SU-DHL-6 (cell line): ENCODE results near the gene IGF2BP2.

Experiments used
- H2AFZ ChIP-seq: fragments of 200-600 bp; sonication (generic); 2 replicates; pipeline ENCODE4 v1.6.1; 2014; ENCODE audit warnings: low read depth, mild to moderate bottlenecking, moderate library complexity, mixed read lengths, antibody characterized with exemption, low read length; ENCODE audit not compliant: severe bottlenecking
- H3F3A ChIP-seq: fragments of 200-600 bp; shearing (Covaris generic); 2 replicates; pipeline ENCODE4 v1.6.0; 2016; ENCODE audit warnings: antibody characterized with exemption, mild to moderate bottlenecking; ENCODE audit not compliant: insufficient read depth
- H3K27ac ChIP-seq: fragments of 200-600 bp; sonication (generic); 2 replicates; pipeline ENCODE4 v1.5.1; 2016; ENCODE audit warnings: low read depth, mild to moderate bottlenecking, low read length, moderate library complexity, mixed read lengths
- H3K27me3 ChIP-seq: fragments of 200-600 bp; sonication (generic), shearing (Covaris generic); 2 replicates; pipeline ENCODE4 v1.6.0; 2014; ENCODE audit warnings: mild to moderate bottlenecking, low read length
- H3K36me3 ChIP-seq: fragments of 200-600 bp; sonication (generic); 2 replicates; pipeline ENCODE4 v1.6.1; 2014; ENCODE audit warnings: mild to moderate bottlenecking, low read length, mixed read lengths
- H3K4me2 ChIP-seq: fragments of 300-600, 200-600 bp; shearing (Covaris generic), sonication (generic); 2 replicates; pipeline ENCODE4 v1.6.0; 2014; ENCODE audit warnings: low read length, low read depth, mild to moderate bottlenecking; ENCODE audit not compliant: poor library complexity, severe bottlenecking
- H3K4me3 ChIP-seq: fragments of 200-600 bp; sonication (generic); 2 replicates; pipeline ENCODE4 v1.5.1; 2014; ENCODE audit warnings: antibody characterized with exemption, low read length, mild to moderate bottlenecking, mixed read lengths; ENCODE audit not compliant: insufficient read depth, poor library complexity, severe bottlenecking
- H3K79me2 ChIP-seq: fragments of 200-600 bp; sonication (generic); 2 replicates; pipeline ENCODE4 v1.6.1; 2014; ENCODE audit warnings: mild to moderate bottlenecking, low read length, moderate library complexity; ENCODE audit not compliant: insufficient read depth
- H3K9ac ChIP-seq: fragments of 200-600 bp; sonication (generic); 2 replicates; pipeline ENCODE4 v1.7.0; 2014; ENCODE audit warnings: mild to moderate bottlenecking, low read length
- H3K9me2 ChIP-seq: fragments of 200-600 bp; sonication (generic); replicated peaks from 2 replicates; pipeline ENCODE4 v1.6.1; 2014; ENCODE audit warnings: low read length; ENCODE audit not compliant: insufficient read depth
- H3K9me3 ChIP-seq: fragments of 200-600 bp; sonication (generic); 2 replicates; pipeline ENCODE4 v1.6.1; 2014; ENCODE audit warnings: low read length, mixed read lengths; ENCODE audit not compliant: insufficient read depth
- H4K20me1 ChIP-seq: fragments of 200-600 bp; sonication (generic); 2 replicates; pipeline ENCODE4 v1.6.1; 2014; ENCODE audit warnings: low read depth, mild to moderate bottlenecking, antibody characterized with exemption, low read length, moderate library complexity, mixed read lengths
- EZH2phosphoT487 ChIP-seq: fragments of 200-600 bp; sonication (generic), shearing (Covaris generic); conservative IDR thresholded peaks from 2 replicates; pipeline ENCODE4 v1.6.1; 2018; ENCODE audit warnings: mild to moderate bottlenecking, antibody characterized with exemption, low read length, moderate library complexity, mixed read lengths
- TF ChIP-seq, protein P1 (sequence below): fragments of 200-600 bp; sonication (generic); IDR thresholded peaks from one replicate; pipeline ENCODE4 v1.5.1; 2017; ENCODE audit warnings: antibody characterized with exemption, mild to moderate bottlenecking, low read length, moderate library complexity; ENCODE audit not compliant: insufficient read depth, poor library complexity, severe bottlenecking

The IGF2BP2 gene

DNA sequence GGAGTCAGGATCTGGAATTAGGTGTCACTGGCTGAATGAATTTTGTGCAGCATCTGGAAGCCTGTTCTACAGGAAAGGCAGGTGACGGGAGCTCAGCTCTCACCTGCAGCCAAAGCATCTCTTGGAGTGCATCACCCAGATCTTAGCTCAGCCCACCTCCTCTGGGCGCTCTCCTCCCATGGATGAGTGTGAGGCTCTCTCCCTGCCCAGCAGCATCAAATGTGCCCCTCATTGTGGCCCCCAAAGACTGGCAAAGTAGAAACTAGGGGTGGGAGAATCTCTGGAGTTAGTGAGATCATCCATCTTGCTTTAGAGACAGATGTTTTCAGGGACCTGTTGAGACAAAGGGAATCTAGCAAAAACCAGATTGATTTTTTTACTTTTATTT, 170.1 kb downstream of the IGF2BP2 start:
- Histone ChIP-seq H3K27ac (no peak overlapping the region), H3K4me3 (no peak overlapping the region), H3K9ac (no peak overlapping the region), H2AFZ (no peak overlapping the region), H4K20me1 (no peaks in the 10 kb centered on the region), H3K9me2 (no peaks in the 10 kb centered on the region), H3K27me3 (no peaks in the 10 kb centered on the region), H3K36me3 (no peaks in the 10 kb centered on the region), H3F3A (no peaks in the 10 kb centered on the region), H3K9me3 (no peaks in the 10 kb centered on the region), H3K79me2 (no peaks in the 10 kb centered on the region), H3K4me2 (no peak overlapping the region)
- TF ChIP-seq, protein P1, sequence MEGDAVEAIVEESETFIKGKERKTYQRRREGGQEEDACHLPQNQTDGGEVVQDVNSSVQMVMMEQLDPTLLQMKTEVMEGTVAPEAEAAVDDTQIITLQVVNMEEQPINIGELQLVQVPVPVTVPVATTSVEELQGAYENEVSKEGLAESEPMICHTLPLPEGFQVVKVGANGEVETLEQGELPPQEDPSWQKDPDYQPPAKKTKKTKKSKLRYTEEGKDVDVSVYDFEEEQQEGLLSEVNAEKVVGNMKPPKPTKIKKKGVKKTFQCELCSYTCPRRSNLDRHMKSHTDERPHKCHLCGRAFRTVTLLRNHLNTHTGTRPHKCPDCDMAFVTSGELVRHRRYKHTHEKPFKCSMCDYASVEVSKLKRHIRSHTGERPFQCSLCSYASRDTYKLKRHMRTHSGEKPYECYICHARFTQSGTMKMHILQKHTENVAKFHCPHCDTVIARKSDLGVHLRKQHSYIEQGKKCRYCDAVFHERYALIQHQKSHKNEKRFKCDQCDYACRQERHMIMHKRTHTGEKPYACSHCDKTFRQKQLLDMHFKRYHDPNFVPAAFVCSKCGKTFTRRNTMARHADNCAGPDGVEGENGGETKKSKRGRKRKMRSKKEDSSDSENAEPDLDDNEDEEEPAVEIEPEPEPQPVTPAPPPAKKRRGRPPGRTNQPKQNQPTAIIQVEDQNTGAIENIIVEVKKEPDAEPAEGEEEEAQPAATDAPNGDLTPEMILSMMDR = no peak
- TF ChIP-seq EZH2phosphoT487 = no peak

DNA sequence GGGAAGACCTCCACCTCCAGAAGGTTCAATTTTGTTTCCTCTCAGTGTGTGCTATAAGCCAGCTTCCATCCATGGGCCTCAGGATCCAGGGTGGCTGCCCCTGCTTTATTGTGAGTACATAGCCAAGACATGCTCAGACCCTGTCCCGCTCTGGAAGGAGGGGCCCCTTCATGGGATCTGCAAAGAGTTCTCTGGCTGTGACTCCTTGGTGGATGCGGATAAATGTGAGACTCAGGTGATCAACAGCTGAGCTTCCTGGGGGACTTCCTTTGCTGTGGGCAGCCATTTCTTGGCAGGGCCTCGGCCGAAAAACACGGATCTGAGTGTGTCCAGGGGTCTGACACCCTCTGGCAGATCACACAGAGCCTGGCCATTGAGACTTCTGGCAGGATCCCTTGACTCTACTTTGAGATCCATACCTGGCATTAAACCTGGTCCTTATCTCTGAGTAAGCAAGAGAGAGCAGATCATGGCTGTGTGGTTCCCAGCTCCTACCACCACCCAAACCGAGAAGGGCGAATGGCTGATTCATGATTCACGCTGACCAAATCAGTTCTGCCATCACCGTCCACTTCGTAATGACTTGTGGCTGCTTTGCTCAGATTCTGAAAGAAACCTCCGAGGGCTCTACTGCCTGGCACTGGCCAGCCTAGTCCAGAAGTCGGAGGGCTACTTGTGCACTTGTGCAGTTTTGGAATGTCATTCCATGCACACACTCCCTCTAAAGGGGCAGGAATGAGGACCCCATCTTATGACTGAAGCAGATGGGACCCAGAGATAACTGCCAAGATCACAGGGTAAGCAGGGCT, 170.7 kb downstream of the IGF2BP2 start:
- Histone ChIP-seq H3K4me3 (no peak overlapping the region), H3K9me3 (no peaks in the 10 kb centered on the region), H4K20me1 (no peaks in the 10 kb centered on the region), H3K27me3 (no peaks in the 10 kb centered on the region), H3K9me2 (no peaks in the 10 kb centered on the region), H3K27ac (no peak overlapping the region), H3K9ac (no peak overlapping the region), H3F3A (no peaks in the 10 kb centered on the region), H3K79me2 (no peaks in the 10 kb centered on the region), H2AFZ (no peak overlapping the region), H3K36me3 (no peaks in the 10 kb centered on the region), H3K4me2 (no peak overlapping the region)
- TF ChIP-seq, protein P1 = no peak
- TF ChIP-seq EZH2phosphoT487 = no peak

DNA sequence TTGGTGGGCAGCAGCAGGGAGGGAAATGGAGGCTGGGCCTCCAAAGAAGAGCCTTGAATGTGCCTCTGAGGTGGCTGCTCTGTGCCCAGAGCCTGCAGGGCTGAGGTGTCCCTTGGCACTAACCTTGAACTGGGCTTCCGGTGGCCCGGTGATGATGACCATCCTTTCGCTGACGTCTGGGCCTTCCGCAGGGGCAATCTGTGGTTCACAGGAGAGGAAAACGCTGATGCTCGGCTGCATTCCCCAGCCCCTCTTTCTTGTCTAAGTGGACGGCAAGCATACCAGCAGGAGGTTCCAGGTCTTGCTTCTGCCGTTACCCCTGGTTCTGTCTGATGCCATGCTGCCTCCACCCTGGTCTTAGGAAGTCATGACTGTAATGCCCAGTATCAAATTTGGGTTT, 172.9 kb downstream of the IGF2BP2 start:
- H3F3A ChIP-seq = no peaks in the 10 kb centered on the region
- H4K20me1 ChIP-seq = no peaks in the 10 kb centered on the region
- no peaks in the 10 kb centered on the region for H3K36me3 ChIP-seq
- no peaks in the 10 kb centered on the region for H3K9me2 ChIP-seq
- no peak for TF ChIP-seq EZH2phosphoT487
- H3K4me2 ChIP-seq = no peak overlapping the region
- H3K27me3 ChIP-seq = no peaks in the 10 kb centered on the region
- no peak overlapping the region for H3K27ac ChIP-seq
- no peaks in the 10 kb centered on the region for H3K9me3 ChIP-seq
- H3K9ac ChIP-seq = no peak overlapping the region
- no peak overlapping the region for H3K4me3 ChIP-seq
- H2AFZ ChIP-seq = no peak overlapping the region
- H3K79me2 ChIP-seq = no peaks in the 10 kb centered on the region

DNA sequence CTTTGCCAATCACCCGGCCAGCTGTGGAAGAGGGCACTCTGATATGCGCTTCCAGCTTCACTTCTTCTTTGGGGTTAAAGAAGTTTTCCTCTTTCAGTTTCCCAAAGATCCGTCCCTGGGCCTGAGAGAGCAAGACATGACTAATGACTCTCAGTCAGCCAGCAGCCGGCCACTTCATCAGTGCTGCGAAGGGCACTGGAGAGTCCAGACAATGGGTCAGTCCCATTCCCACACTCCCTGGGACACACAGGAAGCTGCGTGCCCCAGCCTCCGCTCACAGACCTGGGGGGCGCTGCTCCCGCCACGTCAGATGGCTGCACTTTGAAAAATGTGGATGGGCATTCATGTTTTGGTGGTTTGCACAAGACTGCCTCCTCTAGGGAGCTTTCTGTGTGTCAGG, 175.4 kb downstream of the IGF2BP2 start:
- Histone ChIP-seq H4K20me1 (no peaks in the 10 kb centered on the region), H2AFZ (no peak overlapping the region), H3K36me3 (no peaks in the 10 kb centered on the region), H3K79me2 (no peaks in the 10 kb centered on the region), H3K27ac (no peak overlapping the region), H3K9me2 (no peaks in the 10 kb centered on the region), H3K4me2 (no peak overlapping the region), H3K4me3 (no peak overlapping the region), H3K9ac (no peak overlapping the region), H3K9me3 (no peaks in the 10 kb centered on the region), H3F3A (no peaks in the 10 kb centered on the region), H3K27me3 (no peaks in the 10 kb centered on the region)
- TF ChIP-seq, protein P1 = no peak
- TF ChIP-seq EZH2phosphoT487 = no peak
